Hepatocyte (in vitro differentiated cells): ENCODE results near the gene C19orf44.

Source experiments
- CTCF ChIP-seq: fragments of 200-600 bp; sonication (generic); IDR thresholded peaks from 2 replicates; pipeline ENCODE4 v1.5.1; 2016; ENCODE audit warnings: antibody characterized with exemption, mild to moderate bottlenecking; ENCODE audit not compliant: poor library complexity
- EZH2 ChIP-seq: fragments of 200-600 bp; sonication (generic); IDR thresholded peaks from 2 replicates; pipeline ENCODE4 v1.6.1; 2016; ENCODE audit warnings: antibody characterized with exemption, mild to moderate bottlenecking, borderline replicate concordance
- EZH2phosphoT487 ChIP-seq: fragments of 200-600 bp; sonication (generic); IDR thresholded peaks from one replicate; pipeline ENCODE4 v1.6.1; 2018; ENCODE audit warnings: antibody characterized with exemption, mild to moderate bottlenecking, low read depth, moderate library complexity; ENCODE audit not compliant: unreplicated experiment, severe bottlenecking

GRCh38 chr19:16561382-16561781 lies 65.2 kb downstream of the C19orf44 start:
- no peak for TF ChIP-seq CTCF
- no peak for TF ChIP-seq EZH2
- no peak for TF ChIP-seq EZH2phosphoT487
